MM.1S (cell line): ENCODE measurements around the gene SMIM38.

Experiments used
- CTCF ChIP-seq: fragments of 300-600 bp; sonication (generic); IDR thresholded peaks from 2 replicates; pipeline ENCODE4 v1.5.1; 2016; ENCODE audit warnings: antibody characterized with exemption, low read length, mixed read lengths
- EZH2 ChIP-seq: fragments of 300-600 bp; sonication (generic); optimal IDR thresholded peaks from 2 replicates; pipeline ENCODE3; 2017; ENCODE audit warnings: low read depth, mild to moderate bottlenecking, antibody characterized with exemption, low read length, mixed read lengths
- EZH2phosphoT487 ChIP-seq: fragments of 300-600 bp; sonication (generic); IDR thresholded peaks from 2 replicates; pipeline ENCODE4 v1.6.1; 2018; ENCODE audit warnings: antibody characterized with exemption, low read length

GRCh38 chr11:69127081-69127850 is 28.5 kb upstream of the SMIM38 start:
- TF ChIP-seq CTCF (no peak), EZH2phosphoT487 (no peak), EZH2 (no peak)
